GM10847 (cell line): ENCODE data around the gene MTTP.

Experiments used
- POLR2A ChIP-seq: IDR thresholded peaks from 2 replicates; pipeline ENCODE4 v1.6.1; 2011; ENCODE audit not compliant: insufficient read length; ENCODE audit errors: extremely low read depth

Gene MTTP

DNA sequence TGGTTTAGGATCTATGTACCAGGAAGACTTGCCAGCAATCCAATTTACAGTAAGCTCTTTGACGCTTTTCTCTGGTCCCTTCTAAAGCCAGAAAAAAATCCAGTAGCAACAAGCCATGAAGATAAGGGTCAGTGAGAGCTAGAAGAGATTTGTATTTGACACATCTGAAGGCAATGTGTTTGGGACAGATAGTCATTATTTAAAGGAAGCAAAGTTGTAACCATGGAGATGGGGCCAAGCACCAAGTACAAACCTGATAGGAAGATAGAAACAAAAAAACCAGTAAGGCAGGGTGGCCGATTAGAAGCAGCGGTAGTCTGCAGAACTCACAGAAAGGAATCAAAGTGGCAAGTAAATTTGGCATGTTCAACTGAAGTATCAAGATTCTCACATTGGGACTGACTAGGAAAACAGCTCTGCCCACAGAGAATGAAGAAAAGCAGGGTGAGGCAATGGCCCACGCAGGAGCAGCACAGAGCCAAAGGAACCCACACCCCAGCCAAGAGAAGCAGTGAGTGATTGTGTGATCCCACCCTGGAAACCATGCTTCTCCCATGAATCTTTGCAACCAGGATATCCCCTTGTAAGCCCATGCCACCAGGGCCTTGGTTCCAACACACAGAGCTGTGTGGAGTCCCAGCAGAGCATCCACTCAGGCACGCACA, 95.9 kb downstream of the MTTP start:
- TF ChIP-seq POLR2A, result no peak
